GM20000 (cell line): ENCODE results near the gene PREB.
"Not testable (repeated sequence)": the region's sequence is repeated elsewhere in the genome, so short reads cannot be mapped to it uniquely, and the experiment has no call there.

Source experiments
- DNase-seq: peaks from one replicate; pipeline ENCODE4 v3.0.0; 2012; ENCODE audit warnings: low spot score
- TF ChIP-seq, protein P1 (sequence below): IDR thresholded peaks from 2 replicates; pipeline ENCODE4 v1.5.1; 2012; ENCODE audit warnings: mild to moderate bottlenecking, control low read depth; ENCODE audit errors: extremely low read depth, missing control alignments

The PREB gene

DNA sequence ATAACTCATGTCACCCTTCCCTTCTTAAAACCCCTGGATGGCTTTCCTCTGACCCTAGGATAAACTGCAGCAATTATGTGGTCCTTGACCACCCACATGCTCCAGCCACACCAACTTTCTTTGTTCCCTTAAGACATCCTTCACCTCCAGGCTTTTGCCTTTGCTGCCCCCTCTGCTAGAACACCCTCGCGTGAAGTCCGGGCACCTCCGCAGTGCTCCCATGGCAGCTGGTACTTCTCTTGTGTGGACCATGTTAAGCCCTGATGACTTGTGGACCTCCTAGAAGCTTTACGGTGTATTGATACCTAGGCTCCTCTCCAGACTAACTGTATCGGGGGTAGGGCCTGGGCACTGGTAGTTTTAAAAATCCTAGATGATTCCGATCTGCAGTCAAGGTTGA, 11.6 kb downstream of the PREB start:
- TF ChIP-seq, protein P1, sequence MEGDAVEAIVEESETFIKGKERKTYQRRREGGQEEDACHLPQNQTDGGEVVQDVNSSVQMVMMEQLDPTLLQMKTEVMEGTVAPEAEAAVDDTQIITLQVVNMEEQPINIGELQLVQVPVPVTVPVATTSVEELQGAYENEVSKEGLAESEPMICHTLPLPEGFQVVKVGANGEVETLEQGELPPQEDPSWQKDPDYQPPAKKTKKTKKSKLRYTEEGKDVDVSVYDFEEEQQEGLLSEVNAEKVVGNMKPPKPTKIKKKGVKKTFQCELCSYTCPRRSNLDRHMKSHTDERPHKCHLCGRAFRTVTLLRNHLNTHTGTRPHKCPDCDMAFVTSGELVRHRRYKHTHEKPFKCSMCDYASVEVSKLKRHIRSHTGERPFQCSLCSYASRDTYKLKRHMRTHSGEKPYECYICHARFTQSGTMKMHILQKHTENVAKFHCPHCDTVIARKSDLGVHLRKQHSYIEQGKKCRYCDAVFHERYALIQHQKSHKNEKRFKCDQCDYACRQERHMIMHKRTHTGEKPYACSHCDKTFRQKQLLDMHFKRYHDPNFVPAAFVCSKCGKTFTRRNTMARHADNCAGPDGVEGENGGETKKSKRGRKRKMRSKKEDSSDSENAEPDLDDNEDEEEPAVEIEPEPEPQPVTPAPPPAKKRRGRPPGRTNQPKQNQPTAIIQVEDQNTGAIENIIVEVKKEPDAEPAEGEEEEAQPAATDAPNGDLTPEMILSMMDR: no peak
- no peak for DNase-seq

DNA sequence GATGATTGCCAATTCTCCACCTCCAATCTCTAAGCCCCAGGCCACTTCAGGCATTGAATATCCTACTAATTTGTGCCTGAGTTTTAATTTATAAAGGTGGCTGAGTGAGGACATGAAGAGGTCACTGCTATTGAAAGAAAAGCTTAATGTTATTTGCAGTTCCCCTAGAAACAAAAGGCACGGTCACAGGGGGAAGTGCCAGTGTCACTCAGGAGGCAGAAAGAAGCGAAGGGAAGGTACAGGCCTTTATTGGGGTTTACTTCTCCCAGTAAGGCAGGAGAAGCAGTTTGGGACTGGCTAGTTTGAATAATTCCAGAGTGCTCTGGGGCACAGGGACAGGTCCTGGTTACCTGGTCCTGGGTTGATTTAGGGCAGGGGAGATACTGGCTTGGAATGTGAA, 12.5 kb downstream of the PREB start:
- TF ChIP-seq, protein P1: no peak
- DNase-seq: no peak

DNA sequence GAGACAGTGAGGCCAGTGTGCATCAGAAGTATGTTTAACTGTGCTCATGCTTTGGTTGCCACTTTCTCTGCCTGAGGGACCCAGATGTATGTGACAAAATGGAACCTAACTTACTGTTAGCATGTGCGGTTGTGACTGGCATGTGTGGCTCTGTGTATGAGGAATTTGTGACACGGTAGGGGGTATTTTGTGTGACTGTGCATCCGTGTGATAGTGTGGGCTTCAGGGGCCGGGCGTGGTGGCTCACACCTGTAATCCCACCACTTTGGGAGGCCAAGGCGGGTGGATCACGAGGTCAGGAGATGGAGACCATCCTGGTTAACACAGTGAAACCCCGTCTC, 15.1 kb downstream of the PREB start:
- DNase-seq: not testable (repeated sequence)

DNA sequence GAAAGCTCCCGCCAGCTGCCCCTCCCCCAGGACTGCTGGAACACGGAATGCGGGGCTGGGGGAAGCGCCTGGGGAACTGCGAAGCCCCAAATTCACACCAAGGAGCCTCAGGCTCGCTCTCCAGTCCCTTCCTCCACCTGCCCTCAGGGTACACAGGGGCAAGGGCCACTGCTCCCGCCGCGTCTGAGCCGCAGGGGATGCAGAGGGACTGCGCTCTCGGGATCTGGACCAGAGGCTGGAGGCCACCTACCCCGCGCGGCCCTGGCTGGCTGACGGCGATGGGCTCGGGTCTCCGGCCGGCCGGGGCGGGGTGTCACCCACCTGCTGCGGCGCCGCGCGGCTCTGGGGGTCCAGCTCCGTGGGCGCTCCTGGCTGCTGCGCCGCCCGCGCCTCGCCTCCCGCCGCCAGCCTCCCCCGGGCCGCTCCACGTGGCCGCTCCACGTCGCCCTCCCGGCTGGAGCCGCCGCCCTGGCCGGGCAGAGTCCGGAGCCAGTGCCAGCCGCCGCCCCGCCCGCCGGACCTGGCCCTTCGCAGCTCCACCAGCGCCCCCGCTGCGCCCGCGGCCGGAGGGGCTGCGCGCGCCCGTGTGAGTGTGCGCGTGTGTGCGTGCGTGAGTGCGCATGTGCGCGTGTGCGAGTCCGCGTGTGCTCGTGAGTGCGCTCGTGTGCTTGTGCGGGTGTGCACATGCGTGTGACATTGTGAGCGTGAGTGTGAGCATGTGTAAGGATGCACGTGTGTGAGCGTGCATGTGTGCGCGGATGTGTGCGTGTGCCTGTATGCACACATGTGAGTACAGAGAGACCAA, 15.7 kb downstream of the PREB start, which contains the start of gene CGREF1:
CGREF1 (minus strand) TSS at position 604 of the 805 bp plus-strand sequence. CDS start 14,762 bp downstream, outside the sequence.
- TF ChIP-seq, protein P1: no peak
- DNase-seq: no peak

DNA sequence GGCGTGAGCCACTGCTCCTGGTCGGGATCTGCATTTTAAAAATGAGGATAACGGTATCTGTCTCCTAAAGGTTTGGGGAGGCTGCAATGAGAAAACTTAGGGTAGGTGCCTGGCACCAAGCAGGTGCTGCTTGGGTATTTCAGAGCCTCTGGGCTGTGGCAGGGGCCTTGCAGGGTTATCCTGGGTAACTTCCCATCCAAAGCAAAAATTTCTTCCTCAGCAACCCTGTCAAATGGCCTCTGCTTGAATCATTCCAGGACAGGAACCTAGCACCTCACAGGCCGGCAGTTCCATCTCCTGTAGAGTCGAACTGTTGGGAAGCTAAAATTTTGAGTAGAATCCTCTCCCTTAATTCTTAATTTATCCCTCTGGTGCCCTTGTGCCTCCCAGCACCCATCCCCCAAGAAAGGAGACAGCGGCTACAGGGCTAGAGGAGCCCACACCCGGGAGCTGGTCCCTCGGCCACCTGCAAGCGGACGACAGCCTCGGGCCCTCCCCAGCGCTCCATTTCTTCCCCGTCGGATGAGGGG, 16.4 kb downstream of the PREB start:
- no peak for DNase-seq
- TF ChIP-seq, protein P1: no peak

DNA sequence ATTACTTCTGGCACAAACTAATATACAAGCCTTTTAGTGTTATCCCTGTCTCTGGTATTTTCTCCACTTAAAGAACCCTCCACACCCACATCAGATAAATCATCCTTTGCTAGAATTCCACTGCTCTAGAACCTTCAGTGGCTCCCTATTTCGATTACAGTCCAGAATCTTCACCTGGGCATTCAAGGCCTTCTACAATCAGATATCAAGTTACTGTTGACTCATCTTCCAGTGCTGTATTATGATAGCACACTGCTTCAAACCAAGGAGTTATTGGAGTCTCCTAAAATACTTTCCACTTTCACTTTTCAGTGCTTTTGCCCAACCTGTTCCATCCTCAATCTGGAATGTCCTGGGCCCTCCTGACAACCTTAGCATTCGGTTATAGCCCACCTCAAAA, 18.9 kb downstream of the PREB start:
- TF ChIP-seq, protein P1: no peak
- DNase-seq: no peak

DNA sequence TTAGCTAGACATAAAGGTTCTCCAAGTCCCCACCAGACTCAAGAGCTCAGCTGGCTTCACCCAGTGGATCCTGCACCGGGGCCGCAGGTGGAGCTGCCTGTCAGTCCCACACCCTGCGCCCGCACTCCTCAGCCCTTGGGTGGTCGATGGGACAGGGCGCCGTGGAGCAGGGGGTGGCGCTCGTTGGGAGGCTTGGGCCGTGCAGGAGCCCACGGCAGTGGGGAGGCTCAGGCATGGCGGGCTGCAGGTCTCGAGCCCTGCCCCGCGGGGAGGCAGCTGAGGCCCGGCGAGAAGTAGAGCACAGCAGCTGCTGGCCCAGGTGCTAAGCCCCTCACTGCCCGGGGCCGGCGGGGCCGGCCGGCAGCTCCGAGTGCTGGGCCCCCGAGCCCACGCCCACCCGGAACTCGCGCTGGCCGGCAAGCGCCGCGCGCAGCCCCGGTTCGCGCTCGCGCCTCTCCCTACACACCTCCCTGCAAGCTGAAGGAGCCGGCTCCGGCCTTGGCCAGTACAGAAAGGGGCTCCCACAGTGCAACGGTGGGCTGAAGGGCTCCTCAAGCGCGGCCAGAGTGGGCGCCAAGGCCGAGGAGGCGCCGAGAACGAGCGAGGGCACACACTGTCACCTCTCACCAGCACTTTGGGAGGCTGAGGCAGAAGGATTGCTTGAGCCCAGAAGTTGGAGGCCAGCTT, 22.9 kb downstream of the PREB start:
- not testable (repeated sequence) for DNase-seq

DNA sequence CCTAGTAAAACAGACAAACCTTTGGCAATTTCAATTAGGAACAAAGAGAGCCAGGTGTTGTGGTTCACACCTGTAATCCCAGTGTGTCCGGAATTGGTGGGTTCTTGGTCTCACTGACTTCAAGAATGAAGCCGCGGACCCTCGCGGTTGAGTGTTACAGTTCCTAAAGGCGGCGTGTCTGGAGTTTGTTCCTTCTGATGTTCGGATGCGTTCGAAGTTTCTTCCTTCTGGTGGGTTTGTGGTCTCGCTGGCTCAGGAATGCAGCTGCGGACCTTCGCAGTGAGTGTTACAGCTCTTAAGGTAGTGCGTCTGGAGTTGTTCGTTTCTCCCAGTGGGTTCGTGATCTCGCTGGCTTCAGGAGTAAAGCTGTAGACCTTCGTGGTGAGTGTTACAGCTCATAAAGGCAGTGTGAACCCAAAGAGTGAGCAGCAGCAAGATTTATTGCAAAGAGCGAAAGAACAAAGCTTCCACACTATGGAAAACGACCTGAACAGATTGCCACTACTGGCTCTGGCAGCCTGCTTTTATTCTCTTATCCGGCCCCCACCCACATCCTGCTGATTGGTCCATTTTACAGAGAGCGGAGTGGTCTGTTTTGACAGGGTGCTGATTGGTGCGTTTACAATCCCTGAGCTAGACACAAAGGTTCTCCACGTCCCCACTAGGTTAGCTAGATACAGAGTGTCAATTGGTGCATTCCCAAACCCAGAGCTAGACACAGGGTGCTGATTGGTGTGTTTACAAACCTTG, 23.7 kb downstream of the PREB start:
- not testable (repeated sequence) for DNase-seq
